NB4 (cell line): ENCODE data around the gene KCNQ1.

Source experiments
- MYC ChIP-seq: IDR thresholded peaks from 2 replicates; pipeline ENCODE4 v1.6.1; 2011; ENCODE audit warnings: low read depth, low read length
- POLR2A ChIP-seq: IDR thresholded peaks from 2 replicates; pipeline ENCODE4 v1.6.1; 2011; ENCODE audit warnings: mild to moderate bottlenecking; ENCODE audit not compliant: insufficient read length; ENCODE audit errors: extremely low read depth
- TF ChIP-seq, protein P1 (sequence below): IDR thresholded peaks from 2 replicates; pipeline ENCODE4 v1.6.1; 2011; ENCODE audit warnings: low read depth, low read length
- TF ChIP-seq, protein P2 (sequence below): IDR thresholded peaks from one replicate; pipeline ENCODE4 v1.5.1; 2012; ENCODE audit warnings: low read depth, low read length

DNA sequence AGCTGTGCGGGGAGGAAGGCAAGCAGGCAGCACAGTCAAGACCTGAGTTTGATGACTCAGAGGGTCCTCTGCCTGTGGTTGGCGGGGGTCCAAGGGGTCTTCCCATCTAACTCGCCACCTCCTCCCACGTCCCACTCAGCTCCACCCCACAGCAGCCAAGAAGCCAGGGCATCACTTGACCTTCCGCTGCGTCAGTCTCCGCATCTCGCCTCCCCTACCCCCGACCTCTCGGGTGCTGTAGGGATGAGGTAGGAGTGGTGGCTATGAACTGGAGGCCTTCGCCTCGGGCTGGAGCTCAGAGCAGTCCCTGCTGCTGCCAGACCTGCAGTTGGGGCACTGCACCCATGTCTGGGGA lies 350.1 kb downstream of the KCNQ1 start:
- TF ChIP-seq, protein P1, sequence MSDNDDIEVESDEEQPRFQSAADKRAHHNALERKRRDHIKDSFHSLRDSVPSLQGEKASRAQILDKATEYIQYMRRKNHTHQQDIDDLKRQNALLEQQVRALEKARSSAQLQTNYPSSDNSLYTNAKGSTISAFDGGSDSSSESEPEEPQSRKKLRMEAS, result no peak
- TF ChIP-seq, protein P2, sequence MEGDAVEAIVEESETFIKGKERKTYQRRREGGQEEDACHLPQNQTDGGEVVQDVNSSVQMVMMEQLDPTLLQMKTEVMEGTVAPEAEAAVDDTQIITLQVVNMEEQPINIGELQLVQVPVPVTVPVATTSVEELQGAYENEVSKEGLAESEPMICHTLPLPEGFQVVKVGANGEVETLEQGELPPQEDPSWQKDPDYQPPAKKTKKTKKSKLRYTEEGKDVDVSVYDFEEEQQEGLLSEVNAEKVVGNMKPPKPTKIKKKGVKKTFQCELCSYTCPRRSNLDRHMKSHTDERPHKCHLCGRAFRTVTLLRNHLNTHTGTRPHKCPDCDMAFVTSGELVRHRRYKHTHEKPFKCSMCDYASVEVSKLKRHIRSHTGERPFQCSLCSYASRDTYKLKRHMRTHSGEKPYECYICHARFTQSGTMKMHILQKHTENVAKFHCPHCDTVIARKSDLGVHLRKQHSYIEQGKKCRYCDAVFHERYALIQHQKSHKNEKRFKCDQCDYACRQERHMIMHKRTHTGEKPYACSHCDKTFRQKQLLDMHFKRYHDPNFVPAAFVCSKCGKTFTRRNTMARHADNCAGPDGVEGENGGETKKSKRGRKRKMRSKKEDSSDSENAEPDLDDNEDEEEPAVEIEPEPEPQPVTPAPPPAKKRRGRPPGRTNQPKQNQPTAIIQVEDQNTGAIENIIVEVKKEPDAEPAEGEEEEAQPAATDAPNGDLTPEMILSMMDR, result no peak
- TF ChIP-seq POLR2A (no peak), MYC (no peak)
